Measurements from ENCODE around the gene SUPT3H. TPM values are rescaled to one million over a fixed set of nuclear protein-coding genes. Genes with fewer than 3 reads are reported as not detected.

Gene SUPT3H
- total RNA-seq, 1 donor from 2014 or later: 6.7 TPM

DNA sequence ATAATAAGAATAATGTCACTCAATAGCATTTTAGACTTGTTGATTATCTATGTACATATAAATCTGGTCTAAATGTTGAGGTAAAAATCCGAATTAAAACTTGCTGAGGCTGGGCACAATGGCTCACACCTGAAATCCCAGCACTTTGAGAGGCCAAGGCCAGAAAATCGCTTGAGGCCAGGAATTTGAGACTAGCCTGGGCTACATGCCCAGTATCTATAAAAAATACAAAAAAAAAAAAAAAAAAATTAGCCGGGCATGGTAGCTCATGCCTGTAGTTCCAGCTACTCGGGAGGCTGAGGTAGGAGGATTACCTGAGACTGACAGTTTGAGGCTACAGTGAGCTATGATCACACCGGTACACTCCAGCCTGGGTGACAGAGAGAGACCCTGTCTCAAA lies 34.2 kb upstream of the SUPT3H start:
- TF ChIP-seq, protein P1, sequence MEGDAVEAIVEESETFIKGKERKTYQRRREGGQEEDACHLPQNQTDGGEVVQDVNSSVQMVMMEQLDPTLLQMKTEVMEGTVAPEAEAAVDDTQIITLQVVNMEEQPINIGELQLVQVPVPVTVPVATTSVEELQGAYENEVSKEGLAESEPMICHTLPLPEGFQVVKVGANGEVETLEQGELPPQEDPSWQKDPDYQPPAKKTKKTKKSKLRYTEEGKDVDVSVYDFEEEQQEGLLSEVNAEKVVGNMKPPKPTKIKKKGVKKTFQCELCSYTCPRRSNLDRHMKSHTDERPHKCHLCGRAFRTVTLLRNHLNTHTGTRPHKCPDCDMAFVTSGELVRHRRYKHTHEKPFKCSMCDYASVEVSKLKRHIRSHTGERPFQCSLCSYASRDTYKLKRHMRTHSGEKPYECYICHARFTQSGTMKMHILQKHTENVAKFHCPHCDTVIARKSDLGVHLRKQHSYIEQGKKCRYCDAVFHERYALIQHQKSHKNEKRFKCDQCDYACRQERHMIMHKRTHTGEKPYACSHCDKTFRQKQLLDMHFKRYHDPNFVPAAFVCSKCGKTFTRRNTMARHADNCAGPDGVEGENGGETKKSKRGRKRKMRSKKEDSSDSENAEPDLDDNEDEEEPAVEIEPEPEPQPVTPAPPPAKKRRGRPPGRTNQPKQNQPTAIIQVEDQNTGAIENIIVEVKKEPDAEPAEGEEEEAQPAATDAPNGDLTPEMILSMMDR (IDR thresholded peaks at IDR 0.05): no peak
- no peaks in the 10 kb centered on the region for H3K9me3 ChIP-seq
- intact Hi-C loops (cut with DNase I): no loop called here

DNA sequence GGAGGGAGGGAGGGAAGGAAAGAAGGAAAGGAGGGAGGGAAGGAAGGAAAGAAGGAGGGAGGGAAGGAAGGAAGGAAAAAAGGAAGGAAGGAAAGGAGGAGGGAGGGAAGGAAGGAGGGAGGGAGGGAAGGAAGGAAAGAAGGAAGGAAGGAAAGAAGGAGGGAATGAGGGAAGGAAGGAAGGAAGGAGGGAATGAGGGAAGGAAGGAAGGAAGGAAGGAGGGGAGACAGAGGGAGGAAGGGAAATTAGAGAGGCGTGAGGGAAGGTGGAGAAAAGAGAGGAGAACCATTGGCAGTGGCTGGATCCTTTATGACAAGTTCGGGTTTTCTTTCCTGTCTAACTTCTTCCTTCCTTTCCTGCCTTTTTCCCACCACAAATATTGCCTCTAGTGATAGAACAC lies 22.3 kb upstream of the SUPT3H start:
- Histone ChIP-seq H3K36me3 (no peaks in the 10 kb centered on the region), H3K9me3 (no peaks in the 10 kb centered on the region), H3K27ac (no peak overlapping the region), H3K27me3 (ENCODE audit: low read depth) (no peaks in the 10 kb centered on the region), H3K4me3 (no peak overlapping the region), H3K4me1 (no peaks in the 10 kb centered on the region)
- TF ChIP-seq, protein P1 (IDR thresholded peaks at IDR 0.05): no peak
- intact Hi-C loops (cut with DNase I): no loop called here
- no peak for DNase-seq
- no peak for ATAC-seq

More for the DNA sequence above, 34.2 kb upstream of the SUPT3H start:
- H3K27ac ChIP-seq: no peak overlapping the region
- DNase-seq: no peak
- no peak overlapping the region for H3K4me3 ChIP-seq
- H3K36me3 ChIP-seq: no peaks in the 10 kb centered on the region
- ATAC-seq: no peak
- H3K4me1 ChIP-seq: no peaks in the 10 kb centered on the region
- H3K27me3 ChIP-seq (ENCODE audit: low read depth): peaks cover 12% of the 10 kb centered on the region

DNA sequence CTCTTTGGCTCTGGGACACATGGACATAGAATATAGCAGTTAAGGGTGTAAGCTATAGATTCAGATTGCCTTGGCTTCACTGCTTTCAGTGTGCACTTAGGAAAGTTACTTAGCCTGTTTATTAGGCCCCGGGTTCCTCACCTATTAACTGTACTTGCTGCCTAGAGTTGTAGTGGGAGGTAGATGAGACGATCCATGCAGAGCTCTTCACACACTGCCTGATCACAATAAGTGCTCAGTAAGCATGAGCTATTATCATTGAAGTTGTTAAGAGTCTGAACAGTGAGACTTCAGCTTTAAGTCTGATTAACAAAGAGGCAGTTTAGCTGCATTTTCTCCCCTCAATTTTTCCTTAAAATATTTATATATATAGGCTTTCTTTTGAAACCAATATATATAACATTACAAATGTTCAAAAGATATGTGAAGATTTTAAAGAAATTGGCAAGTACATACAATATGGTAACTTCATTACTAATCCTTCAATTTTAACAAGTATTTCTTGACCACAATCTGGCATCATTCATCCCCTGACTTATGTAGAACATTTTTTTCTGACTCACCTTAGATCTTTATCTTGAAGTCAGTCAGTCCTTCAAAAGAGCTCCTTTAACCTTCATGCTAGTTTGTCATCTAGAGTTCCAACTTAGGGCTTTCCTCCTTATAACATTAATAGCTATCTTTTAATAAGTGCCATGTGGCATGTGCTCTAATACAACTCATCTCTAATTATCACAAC lies 20.5 kb upstream of the SUPT3H start:
- ATAC-seq (no peak), DNase-seq (no peak)
- Histone ChIP-seq H3K27me3 (ENCODE audit: low read depth) (no peaks in the 10 kb centered on the region), H3K9me3 (no peaks in the 10 kb centered on the region), H3K36me3 (no peaks in the 10 kb centered on the region), H3K4me3 (no peak overlapping the region), H3K27ac (no peak overlapping the region), H3K4me1 (no peaks in the 10 kb centered on the region)
- TF ChIP-seq, protein P1 (IDR thresholded peaks at IDR 0.05): no peak
- intact Hi-C loops (cut with DNase I): no loop called here

DNA sequence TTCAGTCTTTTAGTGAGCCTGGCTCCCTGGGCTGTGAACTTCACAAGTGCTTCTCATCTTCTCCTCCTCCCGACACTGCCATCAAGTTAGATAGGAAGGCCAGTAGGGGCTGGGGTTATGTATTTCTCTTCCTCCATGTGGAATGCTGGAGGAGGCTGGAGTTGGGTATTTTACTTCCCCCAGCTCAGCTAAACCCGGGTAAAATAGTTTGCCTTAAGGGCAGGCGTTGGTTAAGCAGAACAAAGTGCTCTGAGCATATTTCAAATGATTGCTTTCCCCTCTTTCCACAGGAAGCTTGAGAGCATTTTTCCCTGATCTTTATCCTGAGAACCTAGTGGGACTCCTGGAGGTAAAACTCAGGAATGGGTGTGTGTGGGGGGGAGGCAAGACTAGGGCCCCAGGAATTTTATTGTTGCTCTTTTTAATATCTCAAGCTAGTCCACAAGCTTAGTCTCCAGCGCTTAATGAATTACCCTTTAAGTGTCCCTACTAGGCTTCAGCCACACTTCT lies 16.9 kb upstream of the SUPT3H start:
- H3K36me3 ChIP-seq: no peaks in the 10 kb centered on the region
- H3K27ac ChIP-seq: no peak overlapping the region
- no peaks in the 10 kb centered on the region for H3K9me3 ChIP-seq
- H3K4me1 ChIP-seq: no peaks in the 10 kb centered on the region
- DNase-seq (no peak), ATAC-seq (no peak)
- H3K27me3 ChIP-seq (ENCODE audit: low read depth): no peaks in the 10 kb centered on the region
- no peak overlapping the region for H3K4me3 ChIP-seq
- intact Hi-C loops (cut with DNase I): no loop called here
- TF ChIP-seq, protein P1 (IDR thresholded peaks at IDR 0.05): no peak

DNA sequence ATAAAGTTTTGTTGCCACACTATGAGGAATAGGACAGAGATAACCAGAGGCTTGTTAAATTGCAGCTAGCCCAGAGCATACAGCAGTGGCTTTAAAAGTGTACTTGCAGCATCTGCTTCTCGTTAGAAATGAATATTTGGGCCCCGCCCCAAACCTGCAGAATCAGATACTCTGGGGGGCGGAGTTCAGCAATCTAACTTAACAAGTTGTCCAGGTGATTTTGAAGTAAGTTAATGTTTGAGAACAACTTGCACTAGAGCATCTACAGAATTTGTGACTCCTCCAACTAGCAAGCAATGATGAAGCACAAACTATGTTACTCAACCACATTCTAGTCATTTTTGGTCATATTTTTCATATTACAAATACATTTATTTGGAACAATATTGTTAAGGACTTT lies 10.6 kb upstream of the SUPT3H start:
- peak in 1 of 2 donors; percentile 63 for ATAC-seq
- no peaks in the 10 kb centered on the region for H3K36me3 ChIP-seq

More for the DNA sequence above, 10.6 kb upstream of the SUPT3H start:
- Histone ChIP-seq H3K9me3 (no peaks in the 10 kb centered on the region), H3K27ac (no peak overlapping the region), H3K4me1 (no peaks in the 10 kb centered on the region), H3K4me3 (no peak overlapping the region), H3K27me3 (ENCODE audit: low read depth) (no peaks in the 10 kb centered on the region)
- intact Hi-C loops (cut with DNase I): no loop called here
- DNase-seq: no peak
- TF ChIP-seq, protein P1 (IDR thresholded peaks at IDR 0.05): no peak
